Superior temporal gyrus (tissue), 1 donor: Measurements from ENCODE around the gene ANKRD16.
"Not testable (repeated sequence)": the region's sequence is repeated elsewhere in the genome, so short reads cannot be mapped to it uniquely, and the experiment has no call there.

Experiments used
- DNase-seq: peaks from one replicate; pipeline ENCODE4 v3.0.0-alpha.2; 2016; ENCODE audit errors: extremely low spot score

Gene ANKRD16

GRCh38 chr10:5889624-5890451 lies at the start of gene ANKRD16, which contains the start of gene FBH1:
ANKRD16 (minus strand) TSS chr10:5889893; CDS start chr10:5889354, 539 bp downstream.
FBH1 (plus strand) TSS chr10:5890243; CDS start chr10:5890346, 103 bp downstream.
- DNase-seq = peak; percentile 98

- DNase-seq = no peak
These were observed 48.6 kb upstream of the ANKRD16 start for GRCh38 chr10:5938291-5938690.

GRCh38 chr10:5937016-5937415 lies 47.3 kb upstream of the ANKRD16 start:
- no peak for DNase-seq

DNA sequence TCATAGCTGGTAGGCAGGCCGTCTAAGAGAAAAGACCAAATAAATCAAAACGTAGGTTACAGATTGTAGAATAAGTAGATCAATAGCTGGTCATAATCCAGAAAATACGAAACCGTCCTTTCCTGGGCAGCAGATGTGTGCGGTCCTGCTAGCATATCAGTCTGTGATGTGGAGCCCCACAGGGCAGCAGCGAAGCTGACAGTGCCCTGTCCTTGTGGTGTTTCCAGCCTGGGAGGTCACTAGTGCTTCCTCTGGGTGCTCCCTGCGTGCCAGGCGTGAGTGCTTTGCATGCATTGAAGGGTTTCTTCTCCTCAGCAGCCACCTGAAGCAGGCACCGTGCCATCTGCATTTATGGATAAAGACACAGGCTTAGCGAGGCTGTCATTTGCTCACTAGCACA lies 45.9 kb upstream of the ANKRD16 start:
- DNase-seq = no peak

DNA sequence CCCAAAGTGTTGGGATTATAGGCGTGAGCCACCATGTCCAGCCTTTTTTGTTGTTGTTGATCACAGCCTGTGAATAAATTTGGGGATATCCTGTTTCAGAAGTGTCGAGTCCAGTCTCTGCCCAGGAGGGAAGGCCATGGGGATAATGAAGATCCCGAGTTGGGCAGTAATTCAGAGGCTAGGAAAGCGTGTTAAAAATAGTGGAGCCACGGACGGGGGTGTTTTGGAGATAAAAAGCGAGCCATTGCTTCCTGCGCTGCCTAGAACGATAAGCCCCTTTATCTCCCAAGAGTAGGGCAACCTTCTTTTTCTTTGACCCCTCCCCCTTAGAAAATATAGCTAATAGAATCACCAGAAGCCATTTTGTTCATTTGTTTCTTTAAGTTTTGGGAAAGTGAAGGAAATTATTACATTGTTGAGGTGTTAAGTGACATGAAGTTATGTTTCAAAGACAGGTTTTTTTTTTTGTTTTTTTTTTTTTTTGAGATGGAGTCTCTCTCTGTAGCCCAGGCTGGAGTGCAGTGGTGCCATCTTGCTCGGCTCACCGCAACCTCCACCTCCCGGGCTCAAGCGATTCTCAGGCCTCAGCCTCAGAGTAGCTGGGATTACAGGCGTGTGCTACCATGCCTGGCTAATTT lies 44.3 kb upstream of the ANKRD16 start:
- no peak for DNase-seq

DNA sequence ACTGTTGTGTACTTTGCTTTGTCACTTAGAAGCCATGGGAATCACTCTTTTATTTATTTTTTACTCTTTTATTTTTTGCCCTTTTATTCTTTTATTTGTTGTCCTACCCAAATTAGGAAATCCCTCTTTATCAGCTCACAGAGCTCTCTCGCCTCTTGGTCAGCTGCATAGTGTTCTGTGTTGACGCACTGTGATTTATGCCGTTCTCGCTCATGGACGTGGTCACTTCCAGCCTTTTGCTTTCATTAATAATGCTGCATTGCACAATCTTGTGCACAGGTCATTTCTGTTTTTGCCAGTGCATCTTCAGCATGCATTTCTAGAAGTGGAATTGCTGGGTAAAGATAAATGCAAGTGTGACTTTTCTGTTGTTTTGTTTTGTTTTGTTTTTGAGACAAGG lies 42.7 kb upstream of the ANKRD16 start:
- DNase-seq = no peak

DNA sequence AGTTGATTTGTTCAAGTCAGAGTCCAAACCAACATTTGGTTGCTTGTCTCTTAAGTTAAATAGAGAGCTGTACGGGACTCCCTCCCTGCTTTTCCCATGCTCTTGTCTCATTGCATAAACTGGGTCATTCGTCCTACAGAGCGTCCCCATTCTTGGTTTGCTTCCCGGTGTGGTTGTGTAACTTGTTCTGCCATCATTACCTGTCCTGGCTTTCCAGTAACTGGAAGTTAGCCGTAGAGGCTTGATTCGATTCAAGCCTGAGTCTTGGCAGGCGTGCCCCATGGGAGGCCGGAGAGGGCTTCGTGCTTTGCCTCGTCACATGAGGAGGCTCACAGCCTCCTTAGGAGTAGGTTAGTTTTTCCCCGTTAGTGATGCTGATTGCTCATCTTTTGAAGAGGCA lies 40.6 kb upstream of the ANKRD16 start:
- peak; percentile 30 for DNase-seq

- peak; percentile 19 for DNase-seq
These were observed 39.7 kb upstream of the ANKRD16 start for GRCh38 chr10:5929442-5929841.

DNA sequence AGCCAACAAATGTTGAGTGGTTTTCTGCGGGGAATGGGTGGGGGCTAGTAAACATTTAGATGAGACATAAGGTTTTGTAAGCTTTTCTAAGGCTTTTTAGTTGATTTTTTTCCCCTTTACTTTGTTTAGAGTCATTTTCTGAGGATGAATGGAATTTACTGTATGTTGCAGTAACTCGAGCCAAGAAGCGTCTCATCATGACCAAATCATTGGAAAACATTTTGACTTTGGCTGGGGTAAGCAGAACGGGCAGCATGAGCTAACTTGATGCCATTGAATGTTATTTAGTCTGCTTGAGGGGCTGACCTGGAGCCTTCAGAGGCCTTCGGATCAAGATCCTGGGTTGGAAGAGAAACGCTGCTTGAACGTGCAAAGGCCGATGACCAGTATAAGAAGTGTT lies 37.6 kb upstream of the ANKRD16 start:
- DNase-seq = no peak

- no peak for DNase-seq
These were observed 35.2 kb upstream of the ANKRD16 start for GRCh38 chr10:5924889-5925288.

- no peak for DNase-seq
These were observed 32.1 kb upstream of the ANKRD16 start for GRCh38 chr10:5921746-5922145.

DNA sequence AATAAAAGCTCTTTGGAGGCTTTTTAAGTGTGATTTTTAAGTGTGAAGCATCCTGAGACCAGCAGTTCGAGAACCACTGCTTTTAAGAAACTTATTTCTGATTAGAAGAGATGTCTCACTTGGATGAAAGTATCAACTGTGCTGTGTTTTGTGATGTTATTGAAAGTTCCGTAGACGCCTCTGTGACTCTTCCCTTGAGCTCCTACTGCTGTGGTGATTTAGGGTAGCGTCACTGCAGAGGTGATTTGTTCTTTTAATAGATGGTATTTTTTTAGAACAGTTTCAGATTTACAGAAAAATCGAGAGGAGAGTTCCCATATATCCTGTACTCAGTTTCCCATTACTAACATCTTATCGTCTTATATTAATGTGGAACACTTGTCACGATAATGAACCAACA lies 29.9 kb upstream of the ANKRD16 start:
- no peak for DNase-seq

- DNase-seq = no peak
These were observed 29.1 kb upstream of the ANKRD16 start for GRCh38 chr10:5918763-5919162.

- DNase-seq = no peak
These were observed 27.6 kb upstream of the ANKRD16 start for GRCh38 chr10:5917305-5917704.

GRCh38 chr10:5915451-5915850 lies 25.8 kb upstream of the ANKRD16 start:
- DNase-seq = no peak

- DNase-seq = no peak
These were observed 24.0 kb upstream of the ANKRD16 start for GRCh38 chr10:5913736-5914135.

DNA sequence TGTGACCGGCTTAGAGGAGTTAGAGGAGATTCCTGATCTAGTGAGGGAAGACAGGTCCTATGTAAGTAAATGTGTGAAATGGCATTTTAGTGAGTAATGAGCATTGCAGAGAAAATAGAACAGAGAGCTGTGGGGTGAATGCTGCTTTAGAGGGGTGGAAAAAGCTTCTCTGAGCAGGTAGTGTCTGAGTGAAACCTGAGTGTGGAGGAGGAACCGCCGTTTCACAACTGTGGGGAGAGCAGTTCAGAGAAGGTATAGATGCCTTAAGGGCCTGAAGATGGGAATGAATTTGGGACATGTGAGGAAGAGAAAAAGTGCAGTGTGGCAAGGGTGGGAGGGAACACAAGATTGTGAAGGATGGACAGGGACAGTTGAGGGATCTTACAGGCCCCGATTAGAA lies 22.0 kb upstream of the ANKRD16 start:
- no peak for DNase-seq

GRCh38 chr10:5910323-5911100 lies 20.8 kb upstream of the ANKRD16 start:
- no peak for DNase-seq

DNA sequence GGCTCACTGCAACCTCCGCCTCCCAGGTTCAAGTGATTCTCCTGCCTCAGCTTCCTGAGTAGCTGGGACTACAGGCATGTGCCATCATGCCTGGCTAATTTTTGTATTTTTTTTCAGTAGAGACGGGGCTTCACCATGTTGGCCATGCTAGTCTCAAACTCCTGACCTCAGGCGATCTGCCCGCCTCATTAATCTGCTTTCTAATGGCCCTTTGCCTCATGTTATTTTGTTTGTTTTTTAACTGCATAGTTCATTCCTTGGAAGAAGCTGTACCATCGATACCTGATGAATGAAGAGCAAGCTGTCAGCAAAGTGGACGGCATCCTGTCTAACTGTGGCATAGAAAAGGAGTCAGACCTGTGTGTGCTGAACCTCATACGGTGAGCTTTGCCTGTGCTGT lies 19.0 kb upstream of the ANKRD16 start:
- not testable (repeated sequence) for DNase-seq

DNA sequence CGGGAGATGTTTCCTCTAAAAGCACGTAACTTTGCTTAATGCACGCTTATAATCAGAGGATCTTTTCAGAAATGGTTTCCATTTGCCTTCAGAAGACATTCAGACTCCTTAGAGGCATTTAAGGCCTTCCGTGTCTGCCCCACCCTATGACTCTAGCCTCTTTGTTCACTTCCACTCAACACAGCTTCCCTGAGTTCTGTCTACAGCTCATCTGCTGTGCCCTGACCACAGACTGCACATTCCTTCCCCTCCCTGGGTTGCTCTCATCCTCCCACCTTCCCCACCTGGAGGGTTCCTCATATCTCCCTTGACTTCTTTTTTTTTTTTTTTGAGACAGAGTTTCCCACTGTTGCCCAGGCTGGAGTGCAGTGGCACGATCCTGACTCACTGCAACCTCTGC lies 17.0 kb upstream of the ANKRD16 start:
- no peak for DNase-seq

DNA sequence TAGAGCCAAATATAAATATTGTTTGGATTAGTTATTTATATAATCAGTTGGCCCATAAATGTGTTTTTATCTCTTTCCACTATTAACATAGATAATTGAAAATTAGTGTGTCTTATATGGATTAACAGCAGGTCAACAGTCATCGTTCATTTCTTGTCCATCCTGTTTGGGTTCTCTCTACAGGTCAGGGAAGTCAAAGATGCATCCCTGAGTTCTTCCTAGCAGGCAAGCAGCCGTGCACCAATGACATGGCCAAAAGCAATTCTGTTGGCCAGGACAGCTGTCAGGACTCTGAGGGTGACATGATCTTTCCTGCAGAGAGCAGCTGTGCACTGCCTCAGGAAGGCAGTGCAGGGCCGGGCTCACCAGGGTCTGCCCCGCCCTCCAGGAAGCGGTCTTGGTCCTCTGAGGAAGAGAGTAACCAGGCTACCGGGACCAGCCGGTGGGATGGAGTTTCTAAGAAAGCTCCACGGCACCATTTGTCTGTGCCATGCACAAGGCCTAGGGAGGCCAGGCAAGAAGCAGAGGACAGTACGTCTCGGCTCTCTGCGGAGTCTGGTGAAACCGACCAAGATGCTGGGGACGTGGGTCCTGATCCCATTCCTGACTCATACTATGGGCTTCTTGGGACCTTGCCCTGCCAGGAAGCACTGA lies 16.3 kb upstream of the ANKRD16 start:
- no peak for DNase-seq

GRCh38 chr10:5904227-5904626 lies 14.5 kb upstream of the ANKRD16 start:
- no peak for DNase-seq
